GM12891 (cell line): ENCODE data around the gene TBC1D2.

ENCODE experiments used
- POLR2A ChIP-seq: IDR thresholded peaks from 2 replicates; pipeline ENCODE4 v1.6.1; 2011; ENCODE audit warnings: low read depth, low read length, control low read depth
- POLR2AphosphoS5 ChIP-seq: IDR thresholded peaks from 2 replicates; pipeline ENCODE4 v1.6.1; 2011; ENCODE audit warnings: low read depth, low read length, control low read depth
- SPI1 ChIP-seq: IDR thresholded peaks from 2 replicates; pipeline ENCODE4 v1.6.1; 2011; ENCODE audit warnings: low read depth, low read length, control low read depth
- TAF1 ChIP-seq: IDR thresholded peaks from 2 replicates; pipeline ENCODE4 v1.6.1; 2011; ENCODE audit warnings: low read depth, low read length, control low read depth

GRCh38 chr9:98262056-98262455 lies 6.6 kb upstream of the TBC1D2 start:
- no peak for TF ChIP-seq POLR2A
- TF ChIP-seq TAF1 = no peak
- no peak for TF ChIP-seq SPI1
- TF ChIP-seq POLR2AphosphoS5 = no peak
